VCaP (cell line): ENCODE data around the gene B4GALNT3.

Experiments
- H3K27ac ChIP-seq: fragments of 450-650 bp; 2 replicates; pipeline ENCODE4 v1.5.1; 2017
- CTCF ChIP-seq: fragments of 450-650 bp; conservative IDR thresholded peaks from 2 replicates; pipeline ENCODE4 v1.5.1; 2017; ENCODE audit warnings: mild to moderate bottlenecking, moderate library complexity

B4GALNT3 gene

DNA sequence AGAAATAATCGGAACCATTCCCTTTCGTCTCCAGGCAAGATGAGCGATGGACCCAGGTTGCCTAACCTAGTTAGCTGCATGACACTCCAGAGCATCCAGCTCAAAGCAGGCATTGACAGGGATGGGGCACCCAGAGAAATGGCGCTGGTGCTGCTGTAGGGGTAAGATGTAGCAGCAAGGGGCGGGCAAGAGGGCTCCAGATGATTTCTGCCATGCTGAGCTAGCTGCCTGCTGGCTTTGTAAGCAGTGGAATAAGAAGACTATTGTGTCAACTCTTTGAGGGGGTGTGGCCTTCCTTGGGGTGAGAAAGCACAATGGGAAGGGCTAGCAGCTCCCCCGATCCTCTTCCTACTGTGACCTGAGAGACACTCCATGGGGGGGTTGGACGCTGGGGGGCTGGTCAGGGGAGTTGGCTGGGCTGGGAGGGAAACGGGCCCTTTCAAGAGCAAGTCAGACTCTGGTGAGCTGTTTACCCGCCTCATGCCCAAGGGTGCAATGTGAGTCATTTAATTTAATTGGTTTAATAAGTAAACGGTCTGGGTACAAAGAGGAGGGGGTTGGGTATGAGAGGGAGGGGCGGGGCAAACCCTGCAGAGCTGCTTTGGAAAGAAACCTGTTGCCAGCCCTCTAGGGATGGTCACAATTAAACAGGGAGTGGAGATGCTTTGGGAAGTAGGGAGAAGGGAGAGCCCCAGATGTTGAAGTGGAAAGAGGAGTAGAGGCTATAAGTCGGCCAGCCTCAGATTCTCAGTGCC lies 50.5 kb downstream of the B4GALNT3 start:
- no peak for TF ChIP-seq CTCF
- no peak overlapping the region; the same call in 1 of the 2 replicates for H3K27ac ChIP-seq

GRCh38 chr12:512933-513332 lies 53.2 kb downstream of the B4GALNT3 start:
- no peak overlapping the region for H3K27ac ChIP-seq
- TF ChIP-seq CTCF: no peak

DNA sequence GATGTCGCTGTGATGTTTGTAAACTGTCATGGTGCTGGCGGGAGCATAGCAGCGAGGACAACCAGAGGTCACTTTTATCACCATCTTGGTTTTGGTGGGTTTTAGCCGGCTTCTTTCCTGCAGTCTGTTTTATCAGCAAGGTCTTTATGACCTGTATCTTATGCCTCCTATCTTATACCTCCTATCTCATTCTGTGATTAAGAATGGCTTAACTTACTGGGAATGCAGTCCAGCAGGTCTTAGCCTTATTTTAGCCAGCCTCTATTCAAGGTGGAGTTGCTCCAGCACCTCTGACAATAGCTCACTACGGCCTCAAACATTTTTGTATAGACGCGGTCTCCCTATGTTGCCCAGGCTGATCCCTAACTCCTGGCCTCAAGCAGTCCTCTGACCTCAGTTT lies 53.7 kb downstream of the B4GALNT3 start:
- TF ChIP-seq CTCF: no peak
- H3K27ac ChIP-seq: no peak overlapping the region

DNA sequence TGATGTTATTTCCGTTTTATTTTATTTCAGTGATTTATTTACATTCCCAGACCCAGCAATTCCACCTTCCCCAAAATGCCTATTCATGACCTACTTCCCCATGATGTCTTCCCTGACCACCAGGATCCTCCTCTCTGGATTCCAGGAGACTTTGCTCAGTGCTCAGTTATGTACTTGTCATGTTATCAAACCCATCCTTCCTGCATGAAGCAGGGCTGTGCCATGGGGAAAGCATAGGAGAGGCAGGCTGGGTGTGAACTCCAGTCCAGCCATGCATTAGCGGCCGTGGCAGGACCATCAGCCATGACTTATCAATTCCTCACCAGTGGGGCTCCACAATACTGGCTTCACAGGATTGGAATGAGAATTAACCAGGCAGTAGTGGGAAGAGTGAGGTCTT lies 57.8 kb downstream of the B4GALNT3 start:
- no peak overlapping the region for H3K27ac ChIP-seq
- no peak for TF ChIP-seq CTCF

DNA sequence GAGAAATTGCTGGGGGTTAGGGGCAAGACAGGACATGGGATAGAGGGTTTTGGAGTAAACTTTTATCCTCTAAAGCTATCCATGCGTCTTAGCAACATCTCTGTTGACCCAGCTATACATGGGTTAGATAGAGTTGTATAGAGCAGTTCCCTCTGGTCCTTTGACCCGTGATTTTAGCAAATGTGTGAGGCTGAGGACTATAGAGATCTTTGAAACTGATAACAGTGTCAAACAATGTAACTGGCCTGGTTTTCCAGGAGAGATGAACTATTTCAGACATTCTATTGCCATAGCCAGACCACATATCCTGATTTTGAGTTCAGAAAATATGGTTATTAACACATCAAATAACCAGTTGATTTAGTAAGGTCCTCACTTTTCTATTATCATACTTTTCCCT lies 60.4 kb downstream of the B4GALNT3 start:
- TF ChIP-seq CTCF: no peak
- H3K27ac ChIP-seq: no peak overlapping the region

DNA sequence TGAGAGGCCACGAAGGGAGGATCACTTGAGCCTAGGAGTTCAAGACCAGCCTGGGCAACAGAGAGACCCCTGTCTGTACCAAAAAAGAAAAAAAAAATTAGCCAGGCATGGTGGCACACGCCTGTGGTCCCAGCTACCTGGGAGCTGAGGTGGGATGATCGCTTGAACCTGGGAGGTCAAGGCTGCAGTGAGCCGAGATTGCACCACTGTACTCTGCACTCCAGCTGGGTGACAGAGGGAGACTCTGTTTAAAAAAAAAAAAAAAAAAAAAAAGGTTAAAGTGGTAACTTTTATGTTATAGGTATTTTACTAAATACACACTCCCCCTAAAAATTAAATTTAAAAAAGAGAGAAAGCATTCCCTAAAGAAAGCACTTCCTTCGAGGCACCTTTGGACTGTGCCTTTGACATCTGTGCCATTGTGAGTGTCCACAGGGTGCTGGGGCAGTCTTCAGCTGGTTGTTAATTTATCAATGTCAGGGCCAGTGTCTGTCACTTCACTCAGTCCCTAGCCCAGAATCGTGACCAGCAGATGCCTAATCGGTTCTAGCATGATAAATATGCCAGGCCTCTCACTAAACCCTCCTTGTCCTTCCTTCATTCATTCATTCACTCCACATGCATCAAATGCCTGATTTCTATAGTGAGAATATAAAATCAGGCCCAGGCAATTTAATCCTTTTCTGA lies 63.1 kb downstream of the B4GALNT3 start:
- no peak for TF ChIP-seq CTCF
- peak overlapping the region; percentile 81 for H3K27ac ChIP-seq

- TF ChIP-seq CTCF: no peak
- H3K27ac ChIP-seq: peak overlapping the region; percentile 81
These were observed 64.6 kb downstream of the B4GALNT3 start for GRCh38 chr12:524167-524951.
